Glutamatergic neuron (in vitro differentiated cells): ENCODE results near the gene NUTM1. TPM values are rescaled to one million over a fixed set of nuclear protein-coding genes. Genes with fewer than 3 reads are reported as not detected.
A peak's percentile ranks its signal among the peaks of the same experiment; 100 is the strongest.
"Not testable (repeated sequence)": the region's sequence is repeated elsewhere in the genome, so short reads cannot be mapped to it uniquely, and the experiment has no call there.

ENCODE experiments used
- DNase-seq: peaks from one replicate; pipeline ENCODE4 v3.0.0; 2022
- H3K27ac Mint-ChIP-seq: one replicate; pipeline ENCODE4 v1.8.0; 2020; ENCODE audit warnings: mild to moderate bottlenecking, mixed read lengths, inconsistent platforms; ENCODE audit not compliant: unreplicated experiment
- H3K27me3 Mint-ChIP-seq: one replicate; pipeline ENCODE4 v1.8.0; 2020; ENCODE audit warnings: mild to moderate bottlenecking, moderate library complexity, mixed read lengths, inconsistent platforms; ENCODE audit not compliant: unreplicated experiment
- H3K36me3 Mint-ChIP-seq: one replicate; pipeline ENCODE4 v1.8.0; 2020; ENCODE audit warnings: mild to moderate bottlenecking, mixed read lengths, inconsistent platforms; ENCODE audit not compliant: unreplicated experiment
- H3K4me1 Mint-ChIP-seq: one replicate; pipeline ENCODE4 v1.8.0; 2020; ENCODE audit warnings: mild to moderate bottlenecking, low read depth, mixed read lengths, inconsistent platforms; ENCODE audit not compliant: unreplicated experiment
- H3K4me3 Mint-ChIP-seq: one replicate; pipeline ENCODE4 v1.8.0; 2020; ENCODE audit warnings: mild to moderate bottlenecking, mixed read lengths, inconsistent platforms; ENCODE audit not compliant: unreplicated experiment
- H3K9me3 Mint-ChIP-seq: one replicate; pipeline ENCODE4 v1.8.0; 2020; ENCODE audit warnings: mild to moderate bottlenecking, moderate library complexity, mixed read lengths, inconsistent platforms; ENCODE audit not compliant: unreplicated experiment
- CTCF ChIP-seq: fragments of 200-600 bp; sonication (generic); IDR thresholded peaks from one replicate; pipeline ENCODE4 v1.5.0; 2021; ENCODE audit not compliant: partially characterized antibody, unreplicated experiment
- total RNA-seq: library from RNA; stranded (reverse); fragmentation: NEBNext Ultra II Directional; extraction: Animal tissue kit (Norgen Biotek cat#: 25700); gene quantifications from one replicate; pipeline ENCODE4 v1.2.1, GENCODE V29; 2021; ENCODE audit not compliant: unreplicated experiment

The NUTM1 gene
- total RNA-seq, 1 donor from 2014 or later: not detected

DNA sequence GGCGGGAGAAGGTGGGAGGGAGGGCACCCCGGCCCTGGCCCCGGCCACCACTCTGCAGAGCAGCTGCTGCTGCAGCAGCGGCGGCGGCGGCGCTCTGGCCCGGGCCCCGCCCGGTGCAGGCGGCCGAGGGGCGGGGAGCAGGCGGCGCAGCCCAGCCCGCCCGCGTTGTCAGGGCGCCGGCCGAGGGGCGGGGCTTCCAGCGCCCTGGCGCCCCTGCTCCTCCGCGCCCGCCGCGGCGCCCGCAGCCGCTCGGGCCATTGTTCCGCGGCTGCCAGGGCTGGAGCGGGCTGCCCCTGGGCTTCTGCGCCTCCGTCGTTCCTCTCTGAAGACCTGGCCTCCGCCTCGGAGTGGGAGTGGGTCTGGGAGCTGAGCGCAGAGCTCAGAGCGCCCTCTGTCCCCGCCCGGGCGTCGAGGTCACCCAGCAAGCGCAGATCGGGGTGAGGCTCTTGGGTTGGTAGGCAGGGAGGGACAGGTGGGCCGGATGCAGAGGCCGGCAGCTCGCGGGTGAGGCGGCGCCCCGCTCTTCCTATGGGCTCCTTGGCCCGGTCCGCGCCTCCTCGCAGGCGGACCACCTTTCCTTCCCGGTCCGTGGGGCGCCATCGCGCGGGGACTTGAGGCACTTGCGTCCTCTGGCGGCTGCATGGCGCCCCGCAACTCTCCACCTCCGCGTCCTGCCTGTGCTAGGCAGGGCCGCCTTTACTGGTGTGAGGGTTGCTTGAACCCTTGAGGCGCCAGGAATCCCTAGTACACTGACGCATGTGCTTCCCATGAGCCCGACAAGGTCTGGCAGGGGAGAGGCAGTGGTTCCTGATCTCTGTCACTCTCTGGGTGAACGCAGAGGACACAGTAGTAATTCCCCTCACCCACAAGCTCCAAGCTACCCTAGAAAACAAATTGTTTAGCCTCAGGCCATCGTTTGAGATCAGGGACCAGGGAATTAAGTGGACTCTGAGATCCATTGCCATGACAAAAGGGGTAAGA is 24.3 kb downstream of the NUTM1 start, which contains the start of gene LPCAT4:
Gene LPCAT4 (minus strand): TSS at position 96 of the 981 bp plus-strand sequence. CDS start 96 bp downstream, outside the sequence.
- Mint-ChIP-seq H3K4me1 (peaks cover 8% of the 10 kb centered on the region), H3K27me3 (peaks cover 6% of the 10 kb centered on the region), H3K4me3 (peak within 1 kb of the TSS; percentile 96), H3K9me3 (peaks cover 4% of the 10 kb centered on the region), H3K27ac (peak within 1 kb of the TSS; percentile 92), H3K36me3 (peaks cover 6% of the 10 kb centered on the region)
- DNase-seq: peak; percentile 89
- peak; percentile 83 for TF ChIP-seq CTCF

DNA sequence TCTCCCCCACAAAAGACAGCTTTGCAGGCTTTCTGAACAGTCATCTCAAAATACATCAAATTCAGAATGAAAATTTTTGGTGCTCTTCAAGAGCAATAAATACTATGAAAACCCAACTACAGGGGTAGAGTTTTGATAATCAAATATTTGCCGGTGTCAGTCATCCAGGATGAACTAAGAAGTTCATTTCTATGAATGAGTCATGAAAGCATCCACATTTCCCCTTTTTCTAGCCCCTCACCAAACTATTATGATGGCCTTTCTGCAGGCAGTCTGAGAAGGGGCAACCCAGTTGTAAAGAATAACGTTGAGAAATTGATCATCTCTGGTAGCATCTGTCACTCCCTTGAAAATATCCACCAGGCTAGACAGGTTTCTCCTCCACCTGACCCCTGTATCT is 27.0 kb downstream of the NUTM1 start:
- H3K4me3 Mint-ChIP-seq: no peak overlapping the region
- peaks cover 4% of the 10 kb centered on the region for H3K9me3 Mint-ChIP-seq
- H3K27me3 Mint-ChIP-seq: peaks cover 6% of the 10 kb centered on the region
- peaks cover 5% of the 10 kb centered on the region for H3K36me3 Mint-ChIP-seq
- no peak overlapping the region for H3K27ac Mint-ChIP-seq
- no peak for TF ChIP-seq CTCF
- H3K4me1 Mint-ChIP-seq: peaks cover 8% of the 10 kb centered on the region
- no peak for DNase-seq

DNA sequence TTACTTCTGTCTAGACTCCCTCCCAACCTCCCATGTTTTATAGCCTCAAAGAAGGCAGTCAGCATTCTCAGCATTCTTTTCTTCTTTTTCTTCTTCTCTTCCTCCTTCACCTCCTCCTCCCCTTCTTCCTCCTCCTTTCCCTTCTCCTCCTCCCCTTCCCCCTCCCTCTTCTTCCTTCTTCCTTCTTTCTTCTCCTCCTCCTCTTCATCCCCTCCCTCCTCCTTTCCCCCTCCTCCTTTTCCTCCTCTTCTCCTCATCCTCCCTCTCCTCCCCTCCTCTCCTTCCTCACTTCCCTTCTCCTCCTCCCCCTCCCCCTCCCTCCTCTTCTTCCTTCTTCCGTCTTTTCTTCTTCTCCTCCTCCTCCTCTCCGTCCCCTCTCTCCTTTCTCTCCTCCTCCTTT is 27.5 kb downstream of the NUTM1 start:
- no peak overlapping the region for H3K4me3 Mint-ChIP-seq
- H3K36me3 Mint-ChIP-seq: peaks cover 5% of the 10 kb centered on the region
- DNase-seq: no peak
- peaks cover 7% of the 10 kb centered on the region for H3K4me1 Mint-ChIP-seq
- H3K9me3 Mint-ChIP-seq: peaks cover 4% of the 10 kb centered on the region
- no peak for TF ChIP-seq CTCF
- H3K27me3 Mint-ChIP-seq: peaks cover 6% of the 10 kb centered on the region
- no peak overlapping the region for H3K27ac Mint-ChIP-seq

GRCh38 chr15:34373951-34374350 is 30.8 kb downstream of the NUTM1 start:
- no peaks in the 10 kb centered on the region for H3K27me3 Mint-ChIP-seq
- no peaks in the 10 kb centered on the region for H3K9me3 Mint-ChIP-seq
- H3K36me3 Mint-ChIP-seq: peaks cover 5% of the 10 kb centered on the region
- no peak for TF ChIP-seq CTCF
- DNase-seq: no peak
- no peak overlapping the region for H3K4me3 Mint-ChIP-seq
- H3K27ac Mint-ChIP-seq: no peak overlapping the region
- H3K4me1 Mint-ChIP-seq: no peaks in the 10 kb centered on the region

DNA sequence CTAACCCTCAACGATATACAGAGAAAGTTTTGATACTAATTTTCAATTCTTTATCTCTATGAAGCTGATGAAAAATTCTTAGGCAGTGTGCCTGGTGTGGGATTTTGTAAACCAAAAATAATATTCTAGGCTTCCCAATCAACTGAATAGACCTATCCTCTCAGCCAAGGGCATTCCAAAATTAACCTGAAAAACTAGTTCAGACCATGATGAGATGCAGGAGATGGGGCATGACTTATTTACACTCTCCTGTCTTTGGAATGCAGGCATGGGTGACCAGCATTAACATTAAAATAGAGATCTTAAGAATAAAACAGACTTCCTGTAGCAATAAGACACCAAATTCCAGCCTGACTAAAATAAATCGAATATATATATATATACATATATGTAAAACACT is 31.7 kb downstream of the NUTM1 start:
- no peak for DNase-seq
- Mint-ChIP-seq H3K4me3 (no peak overlapping the region), H3K27me3 (no peaks in the 10 kb centered on the region), H3K4me1 (no peaks in the 10 kb centered on the region), H3K9me3 (no peaks in the 10 kb centered on the region), H3K27ac (no peak overlapping the region), H3K36me3 (peaks cover 5% of the 10 kb centered on the region)
- no peak for TF ChIP-seq CTCF

DNA sequence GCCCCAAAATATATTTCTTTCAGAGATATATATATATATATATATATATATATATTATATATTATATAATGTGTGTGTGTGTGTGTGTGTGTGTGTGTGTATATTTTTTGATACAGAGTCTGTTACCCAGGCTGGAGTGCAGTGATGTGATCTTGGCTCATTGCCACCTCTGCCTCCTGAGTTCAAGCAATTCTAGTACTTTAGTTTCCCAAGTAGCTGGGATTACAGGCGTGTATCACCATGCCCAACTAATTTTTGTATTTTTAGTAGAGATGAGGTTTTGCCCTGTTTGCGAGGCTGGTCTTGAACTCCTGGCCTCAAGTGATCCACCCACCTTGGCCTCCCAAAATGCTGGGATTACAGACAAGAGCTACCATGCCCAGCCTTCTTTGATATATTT is 32.4 kb downstream of the NUTM1 start:
- not testable (repeated sequence) for H3K27ac Mint-ChIP-seq, H3K4me3 Mint-ChIP-seq, H3K9me3 Mint-ChIP-seq, H3K27me3 Mint-ChIP-seq, H3K36me3 Mint-ChIP-seq, H3K4me1 Mint-ChIP-seq, DNase-seq
